CD4-positive, alpha-beta T cell (primary cell): ENCODE results near the gene SLC11A1. TPM values are rescaled to one million over a fixed set of nuclear protein-coding genes. Genes with fewer than 3 reads are reported as not detected.

Source experiments
- ATAC-seq: fragments of 200-7000 bp; cut with Tn5 transposase; one replicate; pipeline ENCODE4 v1.10.0; 2022; ENCODE audit warnings: mild to moderate bottlenecking; ENCODE audit not compliant: poor library complexity
- CTCF ChIA-PET: fragments of 350-600 bp; sonication (Branson Sonifier 250); formaldehyde crosslinking; loops from one replicate; lab custom pipeline; 2021; ENCODE audit warnings: antibody characterized with exemption, inconsistent platforms; lab: Charles Lee
- POLR2A ChIA-PET: fragments of 350-600 bp; sonication (Branson Sonifier 250); formaldehyde crosslinking; loops from one replicate; lab custom pipeline; 2021; ENCODE audit warnings: antibody characterized with exemption, inconsistent platforms; lab: Charles Lee
- DNase-seq, 14 experiments: peaks; one replicate each; pipeline ENCODE4 v3.0.0-alpha.2; 2013 to 2020; ENCODE audit warnings: mixed read lengths in 2 of 14
- H3K27ac ChIP-seq, 2 donors: one replicate each; pipeline versions ENCODE4 v1.5.1 to v1.7.0; 2013; ENCODE audit warnings: low read length in 2 of 2, low read depth in 1 of 2, mild to moderate bottlenecking in 1 of 2
- H3K27me3 ChIP-seq, 2 experiments: 1 replicate in 1 of 2; 2 replicates in 1 of 2; pipeline versions ENCODE4 v1.6.1 to v1.7.0; 2013; ENCODE audit warnings: low read length in 2 of 2, control low read depth in 1 of 2, mild to moderate bottlenecking in 1 of 2, moderate library complexity in 1 of 2; ENCODE audit not compliant: insufficient read depth in 2 of 2, control insufficient read depth in 1 of 2
- H3K36me3 ChIP-seq: one replicate; pipeline ENCODE4 v1.6.1; 2013; ENCODE audit warnings: low read length, control low read depth; ENCODE audit not compliant: insufficient read depth
- H3K4me1 ChIP-seq: one replicate; pipeline ENCODE4 v1.6.1; 2013; ENCODE audit warnings: low read length, control low read depth; ENCODE audit not compliant: insufficient read depth
- H3K4me3 ChIP-seq: one replicate; pipeline ENCODE4 v1.5.1; 2013; ENCODE audit warnings: mild to moderate bottlenecking, low read length, moderate library complexity
- H3K9me3 ChIP-seq, 2 experiments: 1 replicate in 1 of 2; 2 replicates in 1 of 2; pipeline versions ENCODE4 v1.6.1 to v1.7.0; 2013; ENCODE audit warnings: low read length in 2 of 2, mild to moderate bottlenecking in 2 of 2, control low read depth in 1 of 2, moderate library complexity in 1 of 2; ENCODE audit not compliant: control insufficient read depth in 1 of 2, insufficient read depth in 1 of 2
- H3K27ac Mint-ChIP-seq: one replicate; pipeline ENCODE4 v1.8.0; 2020; ENCODE audit warnings: mixed read lengths
- H3K27me3 Mint-ChIP-seq: one replicate; pipeline ENCODE4 v1.8.0; 2021; ENCODE audit warnings: mixed read lengths
- H3K36me3 Mint-ChIP-seq: one replicate; pipeline ENCODE4 v1.8.0; 2021; ENCODE audit warnings: low read depth, mixed read lengths
- H3K4me1 Mint-ChIP-seq: one replicate; pipeline ENCODE4 v1.8.0; 2021; ENCODE audit warnings: low read depth, mixed read lengths
- H3K4me3 Mint-ChIP-seq: one replicate; pipeline ENCODE4 v1.8.0; 2020; ENCODE audit warnings: mild to moderate bottlenecking, mixed read lengths
- H3K9me3 Mint-ChIP-seq: one replicate; pipeline ENCODE4 v1.8.0; 2020; ENCODE audit warnings: mixed read lengths
- CTCF ChIP-seq: fragments of 200-600 bp; IDR thresholded peaks from one replicate; pipeline ENCODE4 v1.8.0; 2022; ENCODE audit warnings: antibody characterized with exemption, mild to moderate bottlenecking
- intact Hi-C, 2 experiments: fragments of 100-400 bp; cut with DNase I in 1 of 2; cut with micrococcal nuclease in 1 of 2; formaldehyde crosslinking; loops; one replicate each; pipeline versions ENCODE4 v1.15.1 to v1.9.0; 2023 to 2025; cut with DNase I, micrococcal nuclease
- total RNA-seq, 174 experiments: library from RNA in 2 of 174; stranded (reverse) in 2 of 174; gene quantifications; one replicate each; pipeline ENCODE4 v1.2.3 and lab custom pipeline; 2021 to 2026

SLC11A1 gene
- total RNA-seq, 2 experiments from 2014 or later, result 4.9 to 6.3 TPM

GRCh38 chr2:218402911-218403411 is 20.9 kb downstream of the SLC11A1 start:
- H3K4me1 ChIP-seq, result peaks cover 83% of the 10 kb centered on the region
- TF ChIP-seq CTCF, result no peak

DNA sequence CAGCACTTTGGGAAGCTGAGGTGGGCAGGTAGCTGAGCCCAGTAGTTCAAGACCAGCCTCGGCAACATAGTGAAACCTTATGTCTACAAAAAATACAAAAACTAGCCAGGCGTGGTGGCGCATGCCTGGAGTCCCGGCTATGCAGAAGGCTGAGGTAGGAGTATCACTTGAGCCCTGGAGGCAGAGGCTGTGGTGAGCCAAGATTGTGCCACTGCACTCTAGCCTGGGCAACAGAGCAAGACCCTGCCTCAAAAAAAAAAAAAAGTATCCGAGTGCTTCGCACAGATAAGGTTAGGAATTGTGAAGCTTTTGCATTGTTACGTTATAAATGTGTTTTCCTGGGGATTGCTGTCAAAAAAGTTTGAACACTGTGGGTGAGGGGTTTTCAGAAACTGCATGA is 21.7 kb downstream of the SLC11A1 start:
- Mint-ChIP-seq H3K36me3 (peaks cover 66% of the 10 kb centered on the region), H3K9me3 (no peaks in the 10 kb centered on the region), H3K4me3 (peak overlapping the region; percentile 71), H3K27me3 (no peaks in the 10 kb centered on the region), H3K4me1 (peaks cover 60% of the 10 kb centered on the region), H3K27ac (peak overlapping the region; percentile 88)
- peaks cover 39% of the 10 kb centered on the region for H3K36me3 ChIP-seq
- ATAC-seq (no peak), DNase-seq (no peak)
- no peak for TF ChIP-seq CTCF
- no peaks in the 10 kb centered on the region for H3K9me3 ChIP-seq
- intact Hi-C loops, result loop anchor here in 1 of 2 experiments (10.0 kb wide), 1 partner anchor 771 kb away; the partner anchor contains the start of genes CNPPD1, RETREG2 and SLC23A3
- POLR2A ChIA-PET, result interaction anchor here (2.5 kb wide), 1 partner anchor 133 kb away, joined by 12 read pairs; the partner anchor contains the start of genes AAMP and PNKD
- no peak overlapping the region for H3K4me3 ChIP-seq
- no peak overlapping the region for H3K27ac ChIP-seq
- peaks cover 80% of the 10 kb centered on the region for H3K4me1 ChIP-seq
- CTCF ChIA-PET, result interaction anchor here (1.0 kb wide), 1 partner anchor 8 kb away, joined by 3 read pairs; no protein-coding TSS in a partner anchor
- H3K27me3 ChIP-seq, result no peaks in the 10 kb centered on the region

More at GRCh38 chr2:218402911-218403411, 20.9 kb downstream of the SLC11A1 start:
- no peaks in the 10 kb centered on the region for H3K9me3 Mint-ChIP-seq
- Histone ChIP-seq H3K9me3 (no peaks in the 10 kb centered on the region), H3K36me3 (peaks cover 39% of the 10 kb centered on the region), H3K27ac (no peak overlapping the region), H3K4me3 (no peak overlapping the region), H3K27me3 (no peaks in the 10 kb centered on the region)
- ChIA-PET CTCF (interaction anchor here (0.6 to 1.6 kb wide), 2 partner anchors 24 to 110 kb away, joined by 3 to 5 read pairs; partner anchors contain the start of gene TMBIM1), POLR2A (no interaction called here)
- H3K36me3 Mint-ChIP-seq, result peaks cover 68% of the 10 kb centered on the region
- peaks cover 55% of the 10 kb centered on the region for H3K4me1 Mint-ChIP-seq
- ATAC-seq (no peak), DNase-seq (peak in 1 of 14 experiments; percentile 33)
- H3K4me3 Mint-ChIP-seq, result peak overlapping the region; percentile 71
- H3K27ac Mint-ChIP-seq, result peak overlapping the region; percentile 88
- intact Hi-C loops, result loop anchor here in 1 of 2 experiments (10.0 kb wide), 1 partner anchor 772 kb away; the partner anchor contains the start of genes CNPPD1, RETREG2 and SLC23A3
- H3K27me3 Mint-ChIP-seq, result no peaks in the 10 kb centered on the region

DNA sequence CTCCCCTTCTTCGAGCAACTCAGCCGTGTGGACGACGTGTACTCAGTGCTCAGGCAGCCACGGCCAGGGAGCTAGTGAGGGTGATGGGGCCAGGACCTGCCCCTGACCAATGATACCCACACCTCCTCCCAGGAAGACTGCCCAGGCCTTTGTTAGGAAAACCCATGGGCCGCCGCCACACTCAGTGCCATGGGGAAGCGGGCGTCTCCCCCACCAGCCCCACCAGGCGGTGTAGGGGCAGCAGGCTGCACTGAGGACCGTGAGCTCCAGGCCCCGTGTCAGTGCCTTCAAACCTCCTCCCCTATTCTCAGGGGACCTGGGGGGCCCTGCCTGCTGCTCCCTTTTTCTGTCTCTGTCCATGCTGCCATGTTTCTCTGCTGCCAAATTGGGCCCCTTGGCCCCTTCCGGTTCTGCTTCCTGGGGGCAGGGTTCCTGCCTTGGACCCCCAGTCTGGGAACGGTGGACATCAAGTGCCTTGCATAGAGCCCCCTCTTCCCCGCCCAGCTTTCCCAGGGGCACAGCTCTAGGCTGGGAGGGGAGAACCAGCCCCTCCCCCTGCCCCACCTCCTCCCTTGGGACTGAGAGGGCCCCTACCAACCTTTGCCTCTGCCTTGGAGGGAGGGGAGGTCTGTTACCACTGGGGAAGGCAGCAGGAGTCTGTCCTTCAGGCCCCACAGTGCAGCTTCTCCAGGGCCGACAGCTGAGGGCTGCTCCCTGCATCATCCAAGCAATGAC is 22.4 kb downstream of the SLC11A1 start:
- H3K4me3 ChIP-seq, result no peak overlapping the region
- no peaks in the 10 kb centered on the region for H3K27me3 ChIP-seq
- Mint-ChIP-seq H3K4me1 (peaks cover 60% of the 10 kb centered on the region), H3K27ac (peak overlapping the region; percentile 88), H3K27me3 (no peaks in the 10 kb centered on the region), H3K4me3 (peak overlapping the region; percentile 71), H3K36me3 (peaks cover 61% of the 10 kb centered on the region), H3K9me3 (no peaks in the 10 kb centered on the region)
- H3K27ac ChIP-seq, result peak overlapping the region in 1 of 2 donors; percentile 78
- no peaks in the 10 kb centered on the region for H3K9me3 ChIP-seq
- intact Hi-C loops, result loop anchor here in 1 of 2 experiments (5.0 to 10.0 kb wide), 2 partner anchors 113 to 770 kb away; partner anchors contain the start of genes CNPPD1, RETREG2 and SLC23A3
- no peak for TF ChIP-seq CTCF
- peaks cover 74% of the 10 kb centered on the region for H3K4me1 ChIP-seq
- H3K36me3 ChIP-seq, result peaks cover 39% of the 10 kb centered on the region
- DNase-seq (peak in 2 of 14 experiments; percentile 8 to 35), ATAC-seq (no peak)
- ChIA-PET POLR2A (interaction anchor here (0.7 to 5.0 kb wide), 6 partner anchors 9 to 134 kb away, joined by 3 to 74 read pairs (median 6); partner anchors contain the start of genes AAMP and PNKD), CTCF (interaction anchor here (1.0 kb wide), 2 partner anchors 8 kb away, joined by 3 read pairs; no protein-coding TSS in a partner anchor)
